CD4-positive, alpha-beta T cell treated with Interleukin-21 for 1 hour (primary cell): ENCODE results near the gene MZT1.
"Not testable (repeated sequence)": the region's sequence is repeated elsewhere in the genome, so short reads cannot be mapped to it uniquely, and the experiment has no call there.

Experiments
- DNase-seq: peaks from one replicate; pipeline ENCODE4 v3.0.0-alpha.2; 2020

The MZT1 gene

GRCh38 chr13:72727417-72728289 is at the start of gene MZT1, which contains the start of gene BORA:
Gene MZT1 (minus strand): TSS chr13:72727629. CDS start chr13:72727602, 27 bp downstream.
Gene BORA (plus strand): TSS chr13:72727923. CDS start chr13:72728941, 1,018 bp downstream.
- DNase-seq: peak; percentile 96

- no peak for DNase-seq
These were observed 46.6 kb upstream of the MZT1 start for GRCh38 chr13:72774019-72774418.

- DNase-seq: no peak
These were observed 36.0 kb upstream of the MZT1 start for GRCh38 chr13:72763411-72763810.

- no peak for DNase-seq
These were observed 32.8 kb upstream of the MZT1 start for GRCh38 chr13:72760189-72760588.

GRCh38 chr13:72757792-72758535 is 30.5 kb upstream of the MZT1 start:
- no peak for DNase-seq

GRCh38 chr13:72754111-72754510 is 26.7 kb upstream of the MZT1 start:
- no peak for DNase-seq

- DNase-seq: no peak
These were observed 23.8 kb upstream of the MZT1 start for GRCh38 chr13:72751220-72751619.

GRCh38 chr13:72745260-72745659 is 17.8 kb upstream of the MZT1 start:
- DNase-seq: no peak

- DNase-seq: no peak
These were observed 12.6 kb upstream of the MZT1 start for GRCh38 chr13:72740015-72740414.

- DNase-seq: no peak
These were observed 9.6 kb upstream of the MZT1 start for GRCh38 chr13:72737033-72737432.

- no peak for DNase-seq
These were observed 819 bp upstream of the MZT1 start for GRCh38 chr13:72728290-72728605.

GRCh38 chr13:72726726-72727416 is 558 bp downstream of the MZT1 start:
- peak; percentile 34 for DNase-seq

GRCh38 chr13:72726185-72726584 is 1.2 kb downstream of the MZT1 start:
- DNase-seq: not testable (repeated sequence)

- DNase-seq: no peak
These were observed 10.7 kb downstream of the MZT1 start for GRCh38 chr13:72716776-72717175.

GRCh38 chr13:72700509-72700908 is 26.9 kb downstream of the MZT1 start:
- no peak for DNase-seq

- DNase-seq: no peak
These were observed 29.3 kb downstream of the MZT1 start for GRCh38 chr13:72698164-72698563.

- no peak for DNase-seq
These were observed 30.9 kb downstream of the MZT1 start for GRCh38 chr13:72696579-72696978.

- no peak for DNase-seq
These were observed 33.1 kb downstream of the MZT1 start for GRCh38 chr13:72694314-72694713.

- DNase-seq: no peak
These were observed 33.6 kb downstream of the MZT1 start for GRCh38 chr13:72693832-72694231.

GRCh38 chr13:72692884-72693514 is 34.4 kb downstream of the MZT1 start:
- no peak for DNase-seq

- no peak for DNase-seq
These were observed 38.2 kb downstream of the MZT1 start for GRCh38 chr13:72689181-72689696.

GRCh38 chr13:72686766-72687165 is 40.7 kb downstream of the MZT1 start:
- DNase-seq: no peak

- no peak for DNase-seq
These were observed 47.1 kb downstream of the MZT1 start for GRCh38 chr13:72680353-72680752.
